Measurements from ENCODE around the gene PPP1R17. TPM values are rescaled to one million over a fixed set of nuclear protein-coding genes. Genes with fewer than 3 reads are reported as not detected.

The PPP1R17 gene
- total RNA-seq, 1 donor from 2014 or later = not detected

DNA sequence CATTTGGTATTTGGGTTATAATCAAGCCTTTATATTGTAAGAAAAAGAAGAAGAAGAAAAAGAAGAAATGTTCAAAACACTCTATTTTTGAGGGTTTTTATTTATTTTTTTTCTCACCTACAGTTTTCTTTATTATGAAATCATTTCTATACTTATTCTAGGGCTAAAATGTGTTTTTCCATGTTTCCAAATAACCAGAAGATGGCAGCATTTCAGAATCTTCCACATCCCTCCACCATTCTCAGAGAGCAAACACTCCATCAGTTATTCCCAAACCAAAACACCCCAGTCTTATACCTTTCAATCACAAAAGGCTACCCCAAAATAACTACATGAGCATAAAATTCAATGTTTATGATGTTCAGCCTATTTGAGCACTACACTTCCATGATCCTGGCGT, 38.7 kb upstream of the PPP1R17 start:
- H3K27me3 Mint-ChIP-seq = no peaks in the 10 kb centered on the region
- TF ChIP-seq, protein P1, sequence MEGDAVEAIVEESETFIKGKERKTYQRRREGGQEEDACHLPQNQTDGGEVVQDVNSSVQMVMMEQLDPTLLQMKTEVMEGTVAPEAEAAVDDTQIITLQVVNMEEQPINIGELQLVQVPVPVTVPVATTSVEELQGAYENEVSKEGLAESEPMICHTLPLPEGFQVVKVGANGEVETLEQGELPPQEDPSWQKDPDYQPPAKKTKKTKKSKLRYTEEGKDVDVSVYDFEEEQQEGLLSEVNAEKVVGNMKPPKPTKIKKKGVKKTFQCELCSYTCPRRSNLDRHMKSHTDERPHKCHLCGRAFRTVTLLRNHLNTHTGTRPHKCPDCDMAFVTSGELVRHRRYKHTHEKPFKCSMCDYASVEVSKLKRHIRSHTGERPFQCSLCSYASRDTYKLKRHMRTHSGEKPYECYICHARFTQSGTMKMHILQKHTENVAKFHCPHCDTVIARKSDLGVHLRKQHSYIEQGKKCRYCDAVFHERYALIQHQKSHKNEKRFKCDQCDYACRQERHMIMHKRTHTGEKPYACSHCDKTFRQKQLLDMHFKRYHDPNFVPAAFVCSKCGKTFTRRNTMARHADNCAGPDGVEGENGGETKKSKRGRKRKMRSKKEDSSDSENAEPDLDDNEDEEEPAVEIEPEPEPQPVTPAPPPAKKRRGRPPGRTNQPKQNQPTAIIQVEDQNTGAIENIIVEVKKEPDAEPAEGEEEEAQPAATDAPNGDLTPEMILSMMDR (IDR thresholded peaks at IDR 0.05) = no peak
- no peak overlapping the region for H3K4me3 Mint-ChIP-seq
- intact Hi-C loops (cut with micrococcal nuclease) = no loop called here
- no peaks in the 10 kb centered on the region for H3K9me3 Mint-ChIP-seq
- no peak for ATAC-seq (ENCODE audit: low read depth)
- ChIA-PET POLR2A (no interaction called here), CTCF (interaction anchor here (0.9 kb wide), 1 partner anchor 89 kb away, joined by 6 read pairs; no protein-coding TSS in a partner anchor)
- H3K4me1 Mint-ChIP-seq = no peaks in the 10 kb centered on the region
- DNase-seq = no peak
- no peak overlapping the region for H3K27ac Mint-ChIP-seq
- no peaks in the 10 kb centered on the region for H3K36me3 Mint-ChIP-seq (ENCODE audit: low read depth)

- ChIA-PET POLR2A (no interaction called here), CTCF (interaction anchor here (0.9 kb wide), 1 partner anchor 88 kb away, joined by 6 read pairs; no protein-coding TSS in a partner anchor)
- H3K9me3 Mint-ChIP-seq = no peaks in the 10 kb centered on the region
- TF ChIP-seq, protein P1 (IDR thresholded peaks at IDR 0.05) = no peak
- DNase-seq (no peak), ATAC-seq (ENCODE audit: low read depth) (no peak)
- no peak overlapping the region for H3K4me3 Mint-ChIP-seq
- no peaks in the 10 kb centered on the region for H3K4me1 Mint-ChIP-seq
- H3K27ac Mint-ChIP-seq = no peak overlapping the region
- intact Hi-C loops (cut with micrococcal nuclease) = no loop called here
- H3K27me3 Mint-ChIP-seq = no peaks in the 10 kb centered on the region
- no peaks in the 10 kb centered on the region for H3K36me3 Mint-ChIP-seq (ENCODE audit: low read depth)
Measured at GRCh38 chr7:31648880-31649279, 38.1 kb upstream of the PPP1R17 start.

DNA sequence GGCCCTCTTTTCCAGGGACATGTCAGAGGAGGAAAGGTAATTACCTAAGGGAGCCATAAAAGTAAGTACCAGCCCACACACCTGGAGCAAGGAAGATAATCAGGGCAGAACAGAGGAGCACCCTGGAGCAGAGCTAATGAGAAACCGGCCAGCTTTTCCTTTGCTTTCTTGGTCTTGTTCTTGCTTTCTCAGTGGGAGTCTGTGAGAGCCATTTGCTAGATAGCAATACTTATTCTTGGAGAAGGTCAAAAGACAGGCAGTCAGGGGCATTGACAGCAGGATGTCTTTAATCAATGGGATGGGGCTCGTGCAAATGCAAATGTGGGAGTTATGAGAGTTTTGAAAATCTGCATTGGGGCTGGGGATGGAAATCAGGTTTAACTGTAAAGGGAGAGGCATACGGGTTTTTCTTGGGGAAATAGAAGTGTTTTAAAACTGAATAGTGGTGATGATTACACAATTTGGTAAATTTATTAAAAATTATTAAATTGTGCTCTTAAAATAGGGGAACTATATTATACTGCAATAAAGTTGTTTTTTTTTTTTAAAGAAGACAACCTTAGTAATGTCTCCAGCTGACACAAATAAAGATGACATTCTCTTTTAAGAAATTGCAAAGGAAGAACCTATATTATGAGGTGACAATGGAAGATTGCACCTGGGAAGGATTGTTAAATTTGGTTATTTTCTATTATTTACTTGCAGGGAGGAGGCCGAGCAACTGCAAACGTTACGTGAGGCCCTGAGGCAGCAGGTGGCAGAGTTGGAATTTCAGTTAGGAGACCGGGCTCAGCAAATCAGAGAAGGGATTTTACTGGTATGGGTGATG, 35.6 kb upstream of the PPP1R17 start:
- H3K27me3 Mint-ChIP-seq = peaks cover 2% of the 10 kb centered on the region
- ATAC-seq (ENCODE audit: low read depth) (no peak), DNase-seq (no peak)
- ChIA-PET POLR2A (no interaction called here), CTCF (interaction anchor here (0.6 kb wide), 1 partner anchor 9 kb away, joined by 3 read pairs; no protein-coding TSS in a partner anchor)
- TF ChIP-seq, protein P1 (IDR thresholded peaks at IDR 0.05) = no peak
- no peak overlapping the region for H3K27ac Mint-ChIP-seq
- H3K36me3 Mint-ChIP-seq (ENCODE audit: low read depth) = no peaks in the 10 kb centered on the region
- intact Hi-C loops (cut with micrococcal nuclease) = no loop called here
- H3K9me3 Mint-ChIP-seq = no peaks in the 10 kb centered on the region
- no peak overlapping the region for H3K4me3 Mint-ChIP-seq
- no peaks in the 10 kb centered on the region for H3K4me1 Mint-ChIP-seq

- no peaks in the 10 kb centered on the region for H3K36me3 Mint-ChIP-seq (ENCODE audit: low read depth)
- CTCF ChIA-PET = interaction anchor here (0.6 kb wide), 1 partner anchor 10 kb away, joined by 3 read pairs; no protein-coding TSS in a partner anchor
- no peak for ATAC-seq (ENCODE audit: low read depth)
- no peak overlapping the region for H3K27ac Mint-ChIP-seq
- no peaks in the 10 kb centered on the region for H3K9me3 Mint-ChIP-seq
- intact Hi-C loops (cut with micrococcal nuclease) = no loop called here
- H3K27me3 Mint-ChIP-seq = peaks cover 2% of the 10 kb centered on the region
- TF ChIP-seq, protein P1 (IDR thresholded peaks at IDR 0.05) = no peak
- no peaks in the 10 kb centered on the region for H3K4me1 Mint-ChIP-seq
- DNase-seq = no peak
- POLR2A ChIA-PET = no interaction called here
- H3K4me3 Mint-ChIP-seq = no peak overlapping the region
Measured at GRCh38 chr7:31652063-31652326, 35.0 kb upstream of the PPP1R17 start.

- Mint-ChIP-seq H3K36me3 (ENCODE audit: low read depth) (no peaks in the 10 kb centered on the region), H3K27ac (no peak overlapping the region), H3K4me3 (no peak overlapping the region), H3K9me3 (peaks cover 2% of the 10 kb centered on the region), H3K27me3 (no peaks in the 10 kb centered on the region), H3K4me1 (no peaks in the 10 kb centered on the region)
- ChIA-PET CTCF (no interaction called here), POLR2A (no interaction called here)
- DNase-seq = no peak
- intact Hi-C loops (cut with micrococcal nuclease) = no loop called here
- no peak for ATAC-seq (ENCODE audit: low read depth)
- TF ChIP-seq, protein P1 (IDR thresholded peaks at IDR 0.05) = no peak
Measured at GRCh38 chr7:31663072-31663471, 23.9 kb upstream of the PPP1R17 start.
